Dedifferentiated amniotic fluid mesenchymal stem cell (primary cell): ENCODE data around the gene MSS51.
A peak's percentile ranks its signal among the peaks of the same experiment; 100 is the strongest.
"Not testable (repeated sequence)": the region's sequence is repeated elsewhere in the genome, so short reads cannot be mapped to it uniquely, and the experiment has no call there.

Source experiments
- DNase-seq: peaks from one replicate; pipeline ENCODE4 v3.0.0-alpha.2; 2016; ENCODE audit errors: extremely low spot score

Gene MSS51

DNA sequence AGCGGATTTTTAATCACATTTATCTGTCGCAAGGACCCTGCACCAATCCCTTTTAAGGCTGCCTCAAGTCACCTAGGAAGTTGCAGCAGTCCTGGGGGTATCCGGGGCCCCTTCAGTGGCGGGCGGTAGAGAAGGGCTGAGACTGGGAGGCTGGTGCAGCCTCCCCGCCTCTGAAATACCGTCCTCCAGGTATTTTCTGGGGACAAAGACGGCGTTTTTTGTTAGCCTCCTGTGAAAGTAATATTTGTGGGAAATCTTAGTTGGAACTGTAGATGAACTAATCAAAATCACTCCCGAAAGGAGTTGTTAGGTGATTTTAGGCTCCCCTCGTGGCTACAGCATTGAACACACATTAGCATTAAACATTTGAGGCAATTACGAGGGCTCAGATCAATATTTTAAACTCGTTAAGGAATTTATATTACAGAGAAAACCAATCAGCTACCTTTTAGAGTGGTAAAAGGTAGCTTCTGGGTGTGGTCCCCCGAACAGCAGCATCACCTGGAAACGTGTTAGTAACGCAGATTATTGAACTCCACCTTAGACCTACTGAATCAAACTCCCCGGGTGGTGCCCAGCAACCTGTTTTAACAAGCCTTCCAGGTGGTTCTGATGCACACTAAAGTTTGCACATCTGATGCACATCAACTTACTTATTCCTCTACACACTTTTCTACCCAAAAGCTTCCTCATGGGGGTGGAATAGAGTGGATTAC lies 19.0 kb downstream of the MSS51 start:
- no peak for DNase-seq

DNA sequence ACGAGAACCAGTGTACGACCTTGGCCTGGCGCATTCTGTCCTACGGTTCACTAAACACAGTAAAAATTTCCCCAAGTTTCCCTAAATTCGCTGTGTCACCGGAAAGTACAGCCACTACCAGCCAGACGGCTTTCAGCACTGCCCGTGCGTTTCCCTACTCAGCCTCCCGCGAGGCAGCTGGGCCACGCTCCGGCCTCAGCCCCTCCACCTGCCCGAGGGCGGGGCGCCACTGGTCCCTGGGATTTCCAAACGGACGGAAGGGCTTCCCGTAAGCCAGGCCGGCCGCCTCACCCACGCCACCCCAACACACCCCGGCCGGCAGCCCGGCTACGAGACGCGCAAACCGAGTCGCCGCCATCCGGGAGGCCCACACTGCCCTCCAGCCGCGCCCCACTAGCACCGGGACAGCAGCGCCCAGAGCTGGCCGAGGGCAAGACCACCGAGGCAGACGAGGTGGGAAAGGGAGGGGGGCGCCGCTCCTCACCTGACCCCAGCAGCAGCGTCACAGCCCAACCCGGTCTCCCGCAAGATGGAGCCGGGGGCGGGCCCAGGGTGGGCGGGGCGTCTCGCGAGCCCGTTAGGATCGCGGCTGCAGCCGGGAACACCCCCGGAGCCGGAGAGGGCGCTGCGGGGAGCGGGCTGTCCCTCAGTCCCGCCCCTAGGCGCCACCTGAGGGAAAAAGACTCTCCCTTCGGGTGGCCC lies 19.7 kb downstream of the MSS51 start, which contains the start of gene ANXA7:
Gene ANXA7 (minus strand): TSS at position 531 of the 702 bp plus-strand sequence. CDS start 13,202 bp downstream, outside the sequence.
- peak; percentile 77 for DNase-seq

DNA sequence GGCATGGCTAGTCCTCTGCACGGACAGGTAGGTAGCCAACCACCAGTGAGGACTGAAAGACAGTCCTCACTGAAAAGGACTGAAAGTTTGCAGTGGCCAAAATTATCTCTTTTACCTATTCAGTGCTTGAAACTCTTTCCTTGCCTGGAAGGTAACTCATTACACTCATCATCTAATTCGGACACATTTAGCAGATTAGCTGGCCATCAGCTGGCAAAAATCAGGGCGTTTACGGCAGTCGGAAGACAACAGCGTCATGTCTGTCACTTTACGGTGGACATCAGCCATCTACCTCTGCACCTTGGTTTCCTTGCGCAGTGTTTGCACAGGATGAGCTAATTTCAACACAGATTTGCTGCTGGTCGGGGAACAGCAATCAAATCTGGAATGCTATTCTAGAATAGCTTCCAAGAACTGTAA lies 20.2 kb downstream of the MSS51 start:
- DNase-seq, result no peak

DNA sequence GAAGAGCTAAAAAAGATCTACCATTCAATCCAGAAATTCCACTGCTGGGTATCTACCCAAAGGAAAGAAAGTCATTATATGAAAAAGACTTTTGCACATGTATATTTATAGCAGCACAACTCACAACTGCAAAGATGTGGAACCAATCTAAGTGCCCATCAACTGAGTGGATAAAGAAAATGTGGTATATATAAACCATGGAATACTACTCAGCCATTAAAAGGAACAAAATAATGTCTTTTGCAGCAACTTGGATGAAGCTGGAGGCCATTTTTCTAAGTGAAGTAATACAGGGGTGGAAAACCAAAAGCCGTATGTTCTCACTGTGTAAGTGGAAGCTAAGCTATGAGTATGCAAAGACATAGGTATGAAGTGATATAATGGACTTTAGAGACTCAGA lies 22.5 kb downstream of the MSS51 start:
- no peak for DNase-seq

DNA sequence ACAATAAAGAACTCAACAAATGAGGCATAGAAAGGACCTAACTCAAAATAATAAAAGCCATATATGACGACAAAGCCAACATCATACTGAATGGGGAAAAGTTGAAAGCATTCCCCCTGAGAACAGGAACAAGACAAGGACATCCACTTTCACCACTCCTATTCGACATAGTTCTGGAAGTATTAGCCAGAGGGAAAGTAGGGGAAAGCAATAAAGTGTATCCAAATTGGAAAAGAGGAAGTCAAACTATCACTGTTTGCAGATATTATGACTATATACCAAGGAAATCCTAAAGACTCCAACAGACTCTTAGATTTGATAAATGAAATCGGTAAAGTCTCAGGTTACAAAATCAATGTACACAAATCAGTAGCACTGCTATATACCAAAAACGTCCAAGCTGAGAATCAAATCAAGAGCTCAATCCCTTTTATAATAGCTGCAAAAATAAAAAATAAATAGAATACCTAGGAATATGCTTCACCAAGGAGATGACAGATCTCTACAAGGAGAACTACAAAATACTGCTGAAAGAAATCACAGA lies 24.3 kb downstream of the MSS51 start:
- DNase-seq, result no peak

DNA sequence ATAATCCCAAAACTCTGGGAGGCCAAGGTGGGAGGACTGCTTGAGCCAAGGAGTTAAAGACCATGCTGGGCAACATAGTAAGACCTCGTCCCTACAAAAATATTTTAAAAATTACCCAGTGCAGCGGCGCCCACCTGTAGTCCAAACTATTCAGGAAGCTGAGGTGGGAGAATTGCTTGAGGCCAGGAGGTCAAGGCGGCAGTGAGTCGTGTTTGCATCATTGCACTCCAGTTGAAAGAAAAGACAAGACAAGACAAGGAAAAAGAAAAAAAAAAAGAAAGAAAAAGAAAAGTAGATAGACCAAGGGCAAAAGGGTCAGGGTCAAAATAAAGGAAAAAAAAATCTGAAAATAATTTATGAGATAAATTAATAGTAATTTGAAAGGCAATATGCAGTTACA lies 25.3 kb downstream of the MSS51 start:
- DNase-seq, result no peak

DNA sequence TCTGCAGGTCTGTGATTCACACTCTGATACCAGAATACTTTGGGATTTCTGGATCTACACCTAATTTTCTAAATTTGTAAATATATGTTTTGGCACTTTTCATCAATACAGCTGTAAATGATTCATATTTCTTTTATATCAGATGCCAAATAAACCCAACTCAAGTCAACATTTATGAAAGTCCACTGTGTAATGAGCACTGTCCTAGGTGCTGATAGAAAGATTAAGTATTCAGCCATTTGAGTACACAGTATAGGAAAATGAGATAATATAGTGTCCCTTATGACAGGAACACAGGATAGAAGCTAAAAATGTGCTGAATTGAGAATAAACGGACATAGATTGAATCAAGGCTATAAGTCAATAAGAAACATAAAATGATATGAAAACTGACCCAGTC lies 25.9 kb downstream of the MSS51 start:
- no peak for DNase-seq

DNA sequence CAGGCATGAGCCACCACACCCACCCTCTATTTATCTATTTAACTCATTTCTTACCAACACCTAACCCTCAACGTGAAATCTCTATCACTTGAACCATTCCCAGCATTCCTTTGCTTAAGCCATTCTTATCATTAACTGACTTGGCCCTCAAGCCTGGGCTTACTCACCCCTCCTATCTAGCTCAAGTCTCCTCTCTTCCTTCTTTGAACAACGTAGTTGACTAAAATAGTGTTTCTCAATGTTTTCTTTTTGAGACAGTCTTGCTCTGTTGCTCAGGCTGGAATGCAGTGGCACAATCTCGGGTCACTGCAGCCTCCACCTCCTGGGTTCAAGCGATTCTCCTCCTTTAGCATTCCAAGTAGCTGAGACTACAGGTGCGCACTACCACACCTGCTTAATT lies 26.5 kb downstream of the MSS51 start:
- no peak for DNase-seq

DNA sequence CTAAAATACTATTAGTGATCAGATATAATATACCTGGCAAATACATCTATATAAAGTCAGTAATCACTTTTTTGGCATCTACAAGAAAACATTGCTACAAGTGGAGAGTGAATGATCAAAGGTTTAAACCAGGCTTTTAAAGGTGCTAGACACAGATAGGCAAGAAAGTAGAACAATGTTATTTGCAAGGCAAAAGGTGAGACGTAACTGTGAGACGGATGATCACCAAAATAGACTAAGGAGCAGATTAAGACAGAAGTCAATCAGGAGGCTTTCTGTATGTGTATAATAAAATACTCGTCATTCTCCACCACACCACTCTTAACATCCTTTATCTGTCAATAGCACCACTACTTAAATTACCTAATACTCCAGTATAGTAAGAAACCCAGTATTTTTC lies 27.8 kb downstream of the MSS51 start:
- no peak for DNase-seq

DNA sequence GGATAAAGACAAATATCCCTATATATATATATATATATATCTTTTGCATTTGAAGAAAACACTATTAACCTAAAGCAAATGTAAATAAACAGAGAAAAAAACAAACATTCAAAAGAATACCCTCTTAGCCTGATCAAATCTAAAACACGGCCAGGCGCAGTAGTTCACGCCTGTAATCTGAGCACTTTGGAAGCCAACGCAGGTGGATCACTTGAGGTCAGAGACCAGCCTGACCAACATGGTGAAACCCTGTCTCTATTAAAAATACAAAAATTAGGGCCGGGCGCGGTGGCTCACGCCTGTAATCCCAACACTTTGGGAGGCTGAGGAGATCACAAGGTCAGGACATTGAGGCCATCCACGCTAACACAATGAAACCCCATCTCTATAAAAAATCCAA lies 28.7 kb downstream of the MSS51 start:
- DNase-seq, result no peak

DNA sequence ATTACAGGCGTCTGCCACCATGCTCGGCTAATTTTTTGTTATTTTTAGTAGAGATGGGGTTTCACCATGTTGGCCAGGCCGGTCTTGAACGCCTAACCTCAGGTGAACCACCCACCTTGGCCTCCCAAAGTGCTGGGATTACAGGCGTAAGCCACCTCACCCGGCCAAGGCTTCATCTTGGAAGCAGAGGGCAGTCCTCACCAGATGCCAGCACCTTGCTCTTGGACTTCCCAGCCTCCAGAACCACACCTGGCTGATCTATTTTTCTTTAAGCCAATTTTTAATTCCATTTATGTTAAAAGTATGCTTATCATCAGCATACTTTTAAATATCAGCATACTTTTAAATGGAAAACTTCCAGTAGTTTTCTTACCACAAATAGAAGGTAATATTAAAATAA lies 31.7 kb downstream of the MSS51 start:
- DNase-seq, result no peak

DNA sequence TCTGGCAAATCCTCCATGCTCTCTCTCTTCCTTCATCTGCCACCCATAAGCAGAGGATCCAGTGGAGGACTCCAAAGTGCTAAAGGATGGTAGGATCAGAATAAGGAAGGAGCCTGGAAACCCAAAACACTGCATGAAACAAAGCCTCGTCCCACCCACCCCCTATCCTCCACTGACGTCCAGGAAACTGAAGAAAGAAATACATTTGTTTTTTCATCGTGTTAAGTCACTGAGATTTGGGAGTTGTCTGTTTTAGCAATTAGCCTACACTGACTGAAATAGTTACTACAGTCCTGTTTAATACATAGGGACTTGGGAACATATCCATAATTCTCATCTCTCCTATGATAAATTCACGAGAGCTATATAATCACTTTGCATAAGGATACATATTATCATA lies 34.3 kb downstream of the MSS51 start:
- DNase-seq, result no peak

DNA sequence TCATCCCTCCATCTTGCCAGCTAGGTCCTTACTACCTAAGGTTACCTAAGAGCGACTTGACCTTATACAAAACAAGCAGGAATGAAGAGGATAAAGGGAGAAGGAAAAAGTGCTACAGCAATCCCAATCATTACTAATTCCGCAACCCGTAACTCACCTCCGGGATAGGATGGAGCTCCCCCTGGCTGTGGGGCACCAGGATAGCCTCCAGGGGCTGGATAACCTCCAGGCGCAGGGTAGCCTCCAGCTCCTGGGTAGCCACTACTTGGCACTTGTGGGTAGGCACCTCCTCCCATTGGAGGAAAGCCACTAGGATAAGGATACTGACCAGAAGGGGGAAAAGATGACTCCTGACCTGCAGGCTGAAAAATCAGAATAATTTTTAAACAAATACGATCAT lies 35.3 kb downstream of the MSS51 start:
- DNase-seq, result no peak

DNA sequence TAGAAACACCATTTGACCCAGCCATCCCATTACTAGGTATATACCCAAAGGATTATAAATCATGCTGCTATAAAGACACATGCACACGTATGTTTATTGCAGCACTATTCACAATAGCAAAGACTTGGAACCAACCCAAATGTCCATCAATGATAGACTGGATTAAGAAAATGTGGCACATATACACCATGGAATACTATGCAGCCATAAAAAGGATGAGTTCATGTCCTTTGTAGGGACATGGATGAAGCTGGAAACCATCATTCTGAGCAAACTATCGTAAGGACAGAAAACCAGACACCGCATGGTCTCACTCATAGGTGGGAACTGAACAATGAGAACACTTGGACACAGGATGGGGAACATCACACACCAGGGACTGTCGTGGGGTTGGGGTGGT lies 39.0 kb downstream of the MSS51 start:
- not testable (repeated sequence) for DNase-seq

DNA sequence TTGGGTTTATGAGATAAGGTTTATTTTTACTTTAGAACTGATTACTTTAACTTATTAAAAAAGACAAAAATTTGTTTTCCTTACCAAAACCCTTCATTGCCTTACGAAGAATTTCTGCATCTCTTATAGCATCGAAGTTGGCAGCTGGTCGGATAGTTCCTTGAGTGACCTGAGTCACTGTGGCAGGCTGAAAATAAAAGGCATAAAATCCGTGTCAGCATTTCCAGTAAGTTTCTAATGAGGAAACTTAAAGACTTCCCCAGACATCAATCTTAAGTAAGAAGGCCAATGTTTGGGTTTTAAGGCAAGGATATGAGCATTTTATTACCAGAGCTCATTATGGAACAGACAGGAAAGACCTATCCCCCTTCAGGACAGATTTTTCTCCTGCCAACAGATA lies 45.1 kb downstream of the MSS51 start:
- no peak for DNase-seq

DNA sequence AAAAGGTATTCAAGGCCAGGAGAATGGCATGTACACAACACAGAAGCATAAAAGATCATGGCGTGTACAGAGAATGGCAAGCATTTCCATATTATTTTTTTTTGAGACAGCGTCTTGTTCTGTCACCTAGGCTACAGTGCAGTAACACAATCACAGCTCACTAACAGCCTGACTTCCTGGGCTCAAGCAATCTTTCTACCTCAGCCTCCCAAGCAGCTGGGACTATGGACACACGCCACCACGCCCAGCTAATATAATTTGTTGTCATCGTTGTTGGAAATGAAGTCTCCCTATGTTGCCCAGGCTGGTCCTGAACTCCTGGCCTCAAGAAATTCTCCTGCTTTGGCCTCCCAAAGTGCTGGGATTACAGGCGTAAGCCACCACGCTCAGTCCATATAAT lies 46.8 kb downstream of the MSS51 start:
- no peak for DNase-seq

DNA sequence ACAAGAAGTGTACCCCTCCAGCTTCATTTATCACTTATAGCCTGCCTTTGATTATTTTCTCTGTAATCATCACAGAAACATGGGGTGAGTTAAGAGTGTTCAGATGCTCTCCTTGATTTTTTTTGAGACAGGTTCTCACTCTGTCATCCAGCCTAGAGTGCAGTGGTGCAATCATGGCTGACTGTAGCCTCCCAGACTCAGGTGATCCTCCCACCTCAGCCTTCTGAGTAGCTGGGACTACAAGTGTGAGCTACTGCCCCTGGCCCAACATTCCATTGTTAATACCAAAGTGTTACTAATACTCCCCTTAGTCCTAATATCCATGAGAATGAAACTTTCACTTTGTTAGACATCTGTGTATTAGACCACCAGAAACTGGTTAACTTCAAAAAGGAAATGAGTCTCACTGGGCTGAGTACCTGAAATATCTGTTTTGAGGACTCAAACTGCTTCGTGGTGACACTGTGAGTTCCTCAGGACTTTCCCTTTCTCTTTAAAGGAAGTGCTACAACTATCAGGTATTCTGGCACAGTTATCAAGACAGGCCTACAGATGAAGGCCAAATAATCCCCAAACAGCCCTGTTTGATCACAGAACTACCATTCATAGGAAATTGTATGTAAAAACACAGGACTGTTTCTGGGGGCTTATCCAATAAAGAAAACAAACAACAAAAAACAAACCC lies 54.2 kb downstream of the MSS51 start:
- DNase-seq, result no peak

DNA sequence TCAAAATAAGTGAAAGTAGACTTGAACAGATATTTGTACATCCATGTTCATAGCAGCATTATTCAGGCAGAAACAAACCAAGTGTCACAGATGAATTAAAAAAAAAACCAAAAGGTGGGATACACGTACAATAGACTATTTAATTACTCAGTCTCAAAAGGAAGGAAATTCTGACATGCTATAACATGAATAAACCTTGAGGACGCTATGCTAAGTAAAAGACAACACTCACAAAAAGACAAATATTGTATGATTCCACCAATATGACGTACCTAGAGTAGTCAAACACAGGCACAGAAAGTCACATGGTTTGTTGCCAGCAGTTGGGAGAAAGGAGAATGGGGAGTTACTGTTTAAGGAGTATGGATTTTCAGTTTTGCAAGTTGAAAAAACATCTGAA lies 56.7 kb downstream of the MSS51 start:
- no peak for DNase-seq
